IMR-90 (cell line): ENCODE measurements around the gene TENM4. TPM values are rescaled to one million over a fixed set of nuclear protein-coding genes. Genes with fewer than 3 reads are reported as not detected.

Source experiments
- ATAC-seq: fragments of 200-7000 bp; cut with Tn5 transposase; 2 replicates; pipeline ENCODE4 v1.9.1; 2020; ENCODE audit warnings: low read depth, mild to moderate bottlenecking, moderate library complexity
- BruUV-seq: library from RNA; stranded (reverse); fragments of 400-500 nt; replicated peaks from 2 replicates; lab custom pipeline; 2021; lab: Mats Ljungman, UMichigan
- CTCF ChIA-PET: fragments of 300-600 bp; formaldehyde crosslinking; extraction: SDS; loops from one replicate; lab custom pipeline; 2021; ENCODE audit warnings: antibody characterized with exemption; lab: Yijun Ruan, JAX
- POLR2A ChIA-PET: fragments of 300-600 bp; sonication (Branson Sonifier 250); formaldehyde crosslinking; loops from one replicate; lab custom pipeline; 2022; ENCODE audit warnings: antibody characterized with exemption; ENCODE audit not compliant: unreplicated experiment; lab: Charles Lee
- DNase-seq: peaks from one replicate; pipeline ENCODE4 v3.0.0; 2013
- H2AFZ ChIP-seq: replicated peaks from 2 replicates; pipeline ENCODE3; 2013; ENCODE audit warnings: low read length, mild to moderate bottlenecking; ENCODE audit not compliant: poor library complexity
- H2AK5ac ChIP-seq: 2 replicates; pipeline ENCODE4 v1.6.1; 2013; ENCODE audit warnings: low read depth, low read length, inconsistent platforms
- H2AK9ac ChIP-seq: replicated peaks from 2 replicates; pipeline ENCODE3; 2013; ENCODE audit warnings: mild to moderate bottlenecking, low read depth, low read length, moderate library complexity; ENCODE audit not compliant: poor library complexity
- H2BK120ac ChIP-seq: 2 replicates; pipeline ENCODE4 v1.6.1; 2013; ENCODE audit warnings: low read depth, low read length, inconsistent platforms
- H2BK15ac ChIP-seq: 3 replicates; pipeline ENCODE4 v1.6.1; 2013; ENCODE audit warnings: low read depth, low read length, inconsistent platforms
- H2BK20ac ChIP-seq: 2 replicates; pipeline ENCODE4 v1.6.1; 2013; ENCODE audit warnings: low read depth, mild to moderate bottlenecking, inconsistent platforms, low read length, moderate library complexity
- H2BK5ac ChIP-seq: 2 replicates; pipeline ENCODE4 v1.6.1; 2013; ENCODE audit warnings: mild to moderate bottlenecking, low read depth, low read length, inconsistent platforms; ENCODE audit not compliant: poor library complexity, severe bottlenecking
- H3K14ac ChIP-seq: replicated peaks from 2 replicates; pipeline ENCODE4 v1.6.1; 2013; ENCODE audit warnings: low read depth, low read length, inconsistent platforms
- H3K18ac ChIP-seq: 2 replicates; pipeline ENCODE4 v1.6.1; 2013; ENCODE audit warnings: low read depth, low read length, control low read depth
- H3K23ac ChIP-seq: 2 replicates; pipeline ENCODE4 v1.6.1; 2013; ENCODE audit warnings: low read depth, low read length, inconsistent platforms
- H3K27ac ChIP-seq: 2 replicates; pipeline ENCODE4 v1.5.1; 2013; ENCODE audit warnings: mild to moderate bottlenecking, control low read depth, low read length; ENCODE audit not compliant: insufficient read depth
- H3K27me3 ChIP-seq: 2 replicates; pipeline ENCODE4 v1.6.1; 2013; ENCODE audit warnings: low read length; ENCODE audit not compliant: control insufficient read depth, insufficient read depth
- H3K36me3 ChIP-seq: 2 replicates; pipeline ENCODE4 v1.6.1; 2013; ENCODE audit warnings: low read length, mixed read lengths; ENCODE audit not compliant: control insufficient read depth, insufficient read depth
- H3K4ac ChIP-seq: 2 replicates; pipeline ENCODE4 v1.6.1; 2013; ENCODE audit warnings: low read depth, low read length, inconsistent platforms
- H3K4me1 ChIP-seq: 2 replicates; pipeline ENCODE4 v1.6.1; 2013; ENCODE audit warnings: low read length, mixed read lengths; ENCODE audit not compliant: control insufficient read depth, insufficient read depth
- H3K4me2 ChIP-seq: 2 replicates; pipeline ENCODE4 v1.6.1; 2013; ENCODE audit warnings: low read depth, mild to moderate bottlenecking, control low read depth, low read length, moderate library complexity
- H3K4me3 ChIP-seq: 2 replicates; pipeline ENCODE4 v1.5.1; 2013; ENCODE audit warnings: low read depth, mild to moderate bottlenecking, control low read depth, low read length, moderate library complexity; ENCODE audit not compliant: insufficient read depth
- H3K56ac ChIP-seq: 2 replicates; pipeline ENCODE4 v1.6.1; 2013; ENCODE audit warnings: low read length, inconsistent platforms; ENCODE audit not compliant: insufficient read depth; ENCODE audit errors: extremely low read depth
- H3K79me1 ChIP-seq, 2 experiments: 2 replicates each; pipeline ENCODE4 v1.6.1; 2013; ENCODE audit warnings: low read length in 2 of 2, inconsistent platforms in 1 of 2, low read depth in 1 of 2
- H3K9ac ChIP-seq: 2 replicates; pipeline ENCODE4 v1.6.1; 2013; ENCODE audit warnings: low read depth, low read length, control low read depth
- H3K9me1 ChIP-seq: 2 replicates; pipeline ENCODE4 v1.6.1; 2013; ENCODE audit warnings: low read length, inconsistent platforms; ENCODE audit not compliant: insufficient read depth
- H3K9me3 ChIP-seq: 2 replicates; pipeline ENCODE4 v1.6.1; 2013; ENCODE audit warnings: low read length; ENCODE audit not compliant: control insufficient read depth, insufficient read depth
- H4K20me1 ChIP-seq: 2 replicates; pipeline ENCODE4 v1.6.1; 2013; ENCODE audit warnings: low read length, inconsistent platforms; ENCODE audit not compliant: insufficient read depth
- H4K5ac ChIP-seq: 2 replicates; pipeline ENCODE4 v1.6.1; 2013; ENCODE audit warnings: mild to moderate bottlenecking, low read depth, low read length, control low read depth
- H4K8ac ChIP-seq, 2 experiments: 2 replicates each; pipeline ENCODE4 v1.6.1; 2013; ENCODE audit warnings: low read depth in 2 of 2, low read length in 2 of 2, control low read depth in 1 of 2, inconsistent platforms in 1 of 2
- H4K91ac ChIP-seq: 2 replicates; pipeline ENCODE4 v1.6.1; 2013; ENCODE audit warnings: low read depth, low read length, inconsistent platforms; ENCODE audit not compliant: insufficient read depth
- BHLHE40 ChIP-seq: fragments of 150-350 bp; IDR thresholded peaks from 2 replicates; pipeline ENCODE4 v1.6.1; 2016; ENCODE audit warnings: mild to moderate bottlenecking, low read depth, low read length
- CEBPB ChIP-seq: IDR thresholded peaks from 2 replicates; pipeline ENCODE4 v1.6.1; 2012; ENCODE audit warnings: low read depth, low read length, improper control_type of control experiment
- CHD1 ChIP-seq: IDR thresholded peaks from 2 replicates; pipeline ENCODE4 v1.6.1; 2012; ENCODE audit warnings: low read depth, low read length, improper control_type of control experiment
- CTCF ChIP-seq: conservative IDR thresholded peaks from 2 replicates; pipeline ENCODE4 v1.5.1; 2012; ENCODE audit warnings: mild to moderate bottlenecking, low read depth, low read length, improper control_type of control experiment
- ELK1 ChIP-seq: fragments of 150-350 bp; IDR thresholded peaks from 2 replicates; pipeline ENCODE4 v1.6.1; 2016; ENCODE audit warnings: low read depth, mild to moderate bottlenecking, low read length, moderate library complexity, borderline replicate concordance
- FOS ChIP-seq: fragments of 150-350 bp; IDR thresholded peaks from 2 replicates; pipeline ENCODE4 v1.6.1; 2016; ENCODE audit warnings: low read depth, low read length
- MAFK ChIP-seq: IDR thresholded peaks from 2 replicates; pipeline ENCODE4 v1.6.1; 2012; ENCODE audit warnings: low read depth, low read length, improper control_type of control experiment
- MAZ ChIP-seq: IDR thresholded peaks from 2 replicates; pipeline ENCODE4 v1.6.1; 2012; ENCODE audit warnings: low read depth, mild to moderate bottlenecking, low read length, improper control_type of control experiment, moderate library complexity, borderline replicate concordance
- MXI1 ChIP-seq: IDR thresholded peaks from 2 replicates; pipeline ENCODE4 v1.6.1; 2012; ENCODE audit warnings: low read depth, mild to moderate bottlenecking, low read length, moderate library complexity, borderline replicate concordance
- NFE2L2 ChIP-seq: fragments of 150-350 bp; IDR thresholded peaks from 2 replicates; pipeline ENCODE4 v1.6.1; 2016; ENCODE audit warnings: low read depth, mild to moderate bottlenecking, low read length
- POLR2A ChIP-seq: IDR thresholded peaks from 2 replicates; pipeline ENCODE4 v1.6.1; 2012; ENCODE audit warnings: mild to moderate bottlenecking, low read depth, low read length
- RAD21 ChIP-seq: IDR thresholded peaks from 2 replicates; pipeline ENCODE4 v1.6.1; 2012; ENCODE audit warnings: low read length, improper control_type of control experiment
- RCOR1 ChIP-seq: IDR thresholded peaks from 2 replicates; pipeline ENCODE4 v1.6.1; 2012; ENCODE audit warnings: mild to moderate bottlenecking, low read length, improper control_type of control experiment; ENCODE audit not compliant: insufficient replicate concordance
- RFX5 ChIP-seq: IDR thresholded peaks from 2 replicates; pipeline ENCODE4 v1.8.0; 2012; ENCODE audit warnings: low read depth, mild to moderate bottlenecking, low read length, moderate library complexity
- SMC3 ChIP-seq: fragments of 150-350 bp; IDR thresholded peaks from 2 replicates; pipeline ENCODE4 v1.6.1; 2016; ENCODE audit warnings: low read depth, mild to moderate bottlenecking, antibody characterized with exemption, low read length, moderate library complexity
- USF2 ChIP-seq: fragments of 150-350 bp; IDR thresholded peaks from 2 replicates; pipeline ENCODE4 v1.6.1; 2017; ENCODE audit warnings: mild to moderate bottlenecking, antibody characterized with exemption, low read length, low read depth
- WGBS, 2 experiments: methylation state at CpG; one replicate each; pipeline versions ENCODE4 v1.1.5 to v1.1.7; 2013; ENCODE audit warnings: missing lambda C conversion rate in 2 of 2; ENCODE audit not compliant: insufficient read length in 1 of 2; ENCODE audit errors: extremely low coverage in 2 of 2; 5-methylcytosine and 5-hydroxymethylcytosine counted together
- dilution Hi-C: fragments of 300-500 bp; cut with HindIII; formaldehyde crosslinking; loops from one replicate; pipeline ENCODE4 v1.14.3; 2018; ENCODE audit warnings: low sequenced_read_pairs; ENCODE audit not compliant: unreplicated experiment
- in situ Hi-C: fragments of 300-500 bp; cut with MboI; formaldehyde crosslinking; loops from 3 replicates; pipeline ENCODE4 v1.14.3; 2019; ENCODE audit warnings: low sequenced_read_pairs, inconsistent platforms, mixed read lengths
- intact Hi-C: fragments of 100-400 bp; cut with micrococcal nuclease; formaldehyde crosslinking; loops from 2 replicates; pipeline ENCODE4 v1.10.0; 2022
- polyA plus RNA-seq, 3 experiments: library from polyadenylated mRNA; depleted of rRNA; stranded (reverse); fragments of >200 nt; gene quantifications; 2 replicates each; pipeline ENCODE4 v1.2.3, GENCODE V29; 2012; ENCODE audit warnings: low replicate concordance in 1 of 3
- total RNA-seq: library from RNA; depleted of rRNA; stranded (reverse); fragments of >200 nt; gene quantifications from 2 replicates; pipeline ENCODE4 v1.2.3, GENCODE V29; 2012

Gene TENM4
- total and polyA plus RNA-seq, 2 of the 4 experiments (the other 2 are of a cell fraction), result 7.4 to 9.0 TPM

- DNase-seq (peak; percentile 51), ATAC-seq (peak; percentile 48; the same call in 1 of the 2 replicates)
- H3K4me2 ChIP-seq, result no peak overlapping the region
- H3K9ac ChIP-seq, result no peak overlapping the region
- no peak overlapping the region for H4K8ac ChIP-seq
- no peak overlapping the region; the same call in 1 of the 2 replicates for H3K14ac ChIP-seq
- H3K4ac ChIP-seq, result no peak overlapping the region
- no peak overlapping the region for H4K5ac ChIP-seq
- H3K4me3 ChIP-seq, result no peak overlapping the region
- H2BK15ac ChIP-seq, result no peak overlapping the region
- intact Hi-C loops (no loop called here), dilution Hi-C loops (no loop called here), in situ Hi-C loops (no loop called here)
- H3K56ac ChIP-seq, result no peak overlapping the region
- ChIA-PET CTCF (interaction anchor here (1.2 kb wide), 1 partner anchor 49 kb away, joined by 3 read pairs; no protein-coding TSS in a partner anchor), POLR2A (no interaction called here)
- no peak overlapping the region for H2AFZ ChIP-seq
- no peaks in the 10 kb centered on the region; the same call in 1 of the 2 replicates for H3K9me1 ChIP-seq
- H3K9me3 ChIP-seq, result no peaks in the 10 kb centered on the region
- H3K23ac ChIP-seq, result no peak overlapping the region
- no peak overlapping the region for H2AK9ac ChIP-seq
- no peak overlapping the region for H2BK5ac ChIP-seq
- peaks cover 8% of the 10 kb centered on the region; the same call in 1 of the 2 replicates for H3K27me3 ChIP-seq
- H3K79me1 ChIP-seq, result no peaks in the 10 kb centered on the region
- no CpG with 5 or more reads among the region's 3 CpGs for WGBS, 2 experiments
- H3K18ac ChIP-seq, result no peak overlapping the region
- no peak overlapping the region for H2BK20ac ChIP-seq
- no peak overlapping the region for H4K91ac ChIP-seq
- no peak overlapping the region for H2AK5ac ChIP-seq
- BruUV-seq, result no TSS peak
- H3K27ac ChIP-seq, result no peak overlapping the region
- H2BK120ac ChIP-seq, result no peak overlapping the region
- no peaks in the 10 kb centered on the region for H3K36me3 ChIP-seq
- no peak for TF ChIP-seq MAFK
- no peak for TF ChIP-seq ELK1
- TF ChIP-seq SMC3, result no peak
- no peak for TF ChIP-seq RFX5
- no peak for TF ChIP-seq CHD1
- TF ChIP-seq MAZ, result no peak
- no peak for TF ChIP-seq RCOR1
- TF ChIP-seq CTCF, result no peak
- no peak for TF ChIP-seq POLR2A
- no peak for TF ChIP-seq FOS
- TF ChIP-seq BHLHE40, result no peak
- no peak for TF ChIP-seq NFE2L2
- no peak for TF ChIP-seq USF2
- no peak for TF ChIP-seq MXI1
- no peak for TF ChIP-seq CEBPB
- no peak for TF ChIP-seq RAD21
- no peaks in the 10 kb centered on the region for H4K20me1 ChIP-seq
- no peaks in the 10 kb centered on the region for H3K4me1 ChIP-seq
These were observed 413.9 kb downstream of the TENM4 start for GRCh38 chr11:79026803-79027445.
